ENCODE data around the gene LMOD2.
A peak's percentile ranks its signal among the peaks of the same experiment; 100 is the strongest.
"Not testable (repeated sequence)": the region's sequence is repeated elsewhere in the genome, so short reads cannot be mapped to it uniquely, and the experiment has no call there.

The LMOD2 gene
- total RNA-seq = 0 to 0.88 (median 0) reads per million in 17 experiments

- no peak for DNase-seq
These were observed at the start of gene LMOD2 for GRCh38 chr7:123655614-123656013. Gene LMOD2 (plus strand): TSS chr7:123655866. CDS start chr7:123655964, 98 bp downstream.

DNA sequence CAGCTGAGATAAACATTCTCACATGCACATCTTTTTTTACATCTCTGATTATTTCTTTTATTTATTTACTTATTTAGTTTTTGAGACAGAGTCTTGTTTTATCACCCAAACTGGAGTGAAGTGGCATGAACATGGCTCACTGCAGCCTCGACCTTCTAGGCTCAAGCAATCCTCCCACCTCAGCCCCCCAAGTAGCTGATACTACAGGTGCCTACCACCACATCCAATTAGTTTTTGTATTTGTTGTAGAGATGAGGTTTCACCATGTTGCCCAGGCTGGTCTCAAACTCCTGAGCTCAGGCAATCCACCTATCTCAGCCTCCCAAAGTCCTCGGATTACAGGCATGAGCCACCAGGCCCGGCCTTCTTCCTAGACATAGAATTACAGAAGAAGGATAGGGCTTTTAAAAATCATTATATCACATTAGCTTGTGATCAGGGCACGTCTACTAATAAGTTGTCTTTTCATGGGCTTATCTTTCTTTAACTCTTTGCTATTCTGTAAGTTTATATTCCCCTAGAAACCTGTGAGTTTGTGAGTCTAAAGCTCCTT is 48.2 kb upstream of the LMOD2 start:
- DNase-seq = no peak

DNA sequence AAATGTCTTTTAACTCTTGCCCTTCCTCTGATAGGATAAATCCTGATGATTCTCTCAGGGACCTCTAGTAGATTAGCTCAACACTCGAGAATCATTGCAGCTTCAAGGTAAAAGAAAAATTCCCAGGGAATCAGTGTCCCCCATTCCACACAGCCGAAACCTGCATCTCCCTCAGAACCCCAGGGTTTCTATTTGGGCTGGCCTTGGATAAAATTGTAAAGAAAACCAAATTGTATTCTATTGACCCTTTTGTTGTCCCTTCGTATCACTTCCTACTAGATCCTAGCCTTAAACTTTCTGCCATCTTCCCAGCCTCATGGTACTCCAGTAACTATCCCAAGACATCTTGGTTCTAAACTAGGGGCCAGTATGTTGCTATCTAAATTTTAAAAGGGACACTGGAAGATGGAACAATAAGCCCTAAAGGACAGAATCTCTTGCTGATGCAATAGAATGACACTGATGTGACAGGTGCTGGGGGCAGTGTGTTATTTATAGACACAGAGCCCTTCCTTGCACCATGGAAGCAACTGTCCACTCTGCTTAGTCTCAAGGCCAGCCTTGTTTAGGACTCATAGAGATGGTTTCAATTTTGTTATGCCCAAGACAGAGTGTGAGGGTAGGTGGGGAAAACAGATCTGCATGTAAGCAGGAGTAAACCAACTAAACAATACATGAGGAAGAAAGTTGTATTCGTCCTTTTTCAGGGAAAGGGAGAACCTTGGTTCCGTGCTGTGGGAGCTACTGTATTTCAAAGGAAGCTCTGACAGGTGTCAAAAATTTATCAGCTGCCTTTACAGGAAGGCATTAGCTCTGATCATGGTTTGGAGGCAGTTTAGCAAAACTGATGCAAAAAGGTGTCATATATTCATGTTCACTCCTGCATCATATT is 46.4 kb upstream of the LMOD2 start:
- DNase-seq = no peak

- DNase-seq = no peak
These were observed 45.8 kb upstream of the LMOD2 start for GRCh38 chr7:123609883-123610239.

DNA sequence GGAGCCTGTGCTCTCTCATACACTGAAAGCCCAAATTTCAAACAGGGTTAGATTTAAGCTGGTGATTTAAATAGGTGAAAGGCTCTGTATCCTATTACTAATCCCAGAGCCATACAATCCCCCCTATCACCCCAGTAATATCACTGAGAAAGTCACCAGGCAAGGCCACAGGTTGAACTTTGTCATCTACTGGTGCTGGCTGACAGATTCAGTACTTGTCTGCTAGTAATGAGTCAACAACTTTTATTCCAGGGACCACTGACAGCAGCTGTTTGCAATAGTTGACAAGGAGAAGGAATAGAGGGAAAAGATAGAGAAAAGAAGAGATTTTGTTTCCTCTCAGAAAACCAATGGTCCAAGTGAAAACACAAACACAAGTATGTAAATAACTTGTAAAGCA is 43.6 kb upstream of the LMOD2 start:
- no peak for DNase-seq

GRCh38 chr7:123615344-123615743 is 40.3 kb upstream of the LMOD2 start:
- DNase-seq = no peak

DNA sequence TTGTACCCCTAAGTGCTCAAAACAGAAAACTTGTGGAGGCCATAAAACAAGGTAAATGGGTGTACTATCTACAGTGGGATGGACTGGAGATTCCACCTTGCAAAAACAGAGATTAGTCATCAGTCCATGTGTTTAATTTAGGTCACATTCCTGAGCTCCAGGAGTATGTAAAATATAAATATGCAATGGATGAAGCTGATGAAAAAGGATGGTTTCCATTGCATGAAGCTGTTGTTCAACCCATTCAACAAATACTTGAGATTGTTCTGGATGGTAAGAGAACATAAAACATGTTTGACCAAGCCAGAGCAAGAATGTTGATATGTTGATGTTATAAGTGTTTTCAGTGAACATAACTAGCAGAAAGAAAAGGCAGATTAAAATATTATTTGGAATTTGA is 39.4 kb upstream of the LMOD2 start:
- no peak for DNase-seq

DNA sequence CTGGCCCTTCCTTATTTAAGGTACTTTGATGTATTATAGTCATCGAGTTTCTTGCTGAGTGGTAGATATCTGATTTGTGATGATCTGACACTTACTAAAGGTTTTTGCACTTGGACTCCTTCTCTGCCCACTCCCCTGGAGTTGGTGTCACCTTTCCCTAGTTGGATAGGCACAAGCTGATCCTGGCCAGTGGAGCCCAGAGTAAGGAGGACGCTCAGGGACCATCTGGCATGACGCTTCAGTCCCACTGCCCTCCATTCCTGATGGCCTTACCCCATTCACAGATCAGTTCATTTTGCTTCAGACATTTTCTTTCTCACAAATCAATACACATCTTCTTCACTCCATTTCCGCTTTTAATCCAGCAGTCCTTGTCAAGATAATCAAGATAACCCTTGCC is 34.0 kb upstream of the LMOD2 start:
- no peak for DNase-seq

DNA sequence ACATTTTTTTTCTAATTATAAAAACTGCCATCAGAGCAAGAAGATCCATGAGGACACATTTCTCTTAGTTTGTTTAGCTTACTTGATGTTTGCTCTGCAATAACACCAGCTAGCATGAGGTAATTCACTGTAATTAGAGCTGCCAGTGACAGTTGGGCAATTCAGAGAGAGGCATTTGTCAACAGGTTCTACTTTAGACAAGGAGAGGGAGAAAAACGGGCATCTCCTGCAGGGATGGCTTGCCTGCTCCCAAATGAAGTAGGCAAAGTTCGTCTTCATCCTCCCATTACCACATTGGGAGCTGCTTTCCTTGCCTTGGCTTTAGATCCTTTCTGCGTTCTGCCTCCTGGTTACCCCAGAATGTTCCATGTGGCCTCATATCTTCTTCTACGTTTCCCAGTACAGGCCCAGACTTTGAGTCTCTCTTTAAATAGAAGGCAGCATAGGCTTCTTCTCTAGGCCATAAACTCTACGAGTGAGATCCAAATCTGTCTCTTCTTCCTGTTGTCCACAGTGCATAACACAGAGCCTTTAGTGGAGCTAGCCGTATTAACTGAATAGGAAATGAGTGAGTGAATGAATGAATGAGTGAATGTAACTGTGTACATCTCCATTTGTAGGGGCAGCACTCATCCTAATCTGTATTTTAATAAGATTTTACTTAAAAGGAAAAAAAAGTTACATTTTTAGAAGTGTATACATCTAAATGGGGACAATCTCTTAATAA is 32.8 kb upstream of the LMOD2 start:
- no peak for DNase-seq

DNA sequence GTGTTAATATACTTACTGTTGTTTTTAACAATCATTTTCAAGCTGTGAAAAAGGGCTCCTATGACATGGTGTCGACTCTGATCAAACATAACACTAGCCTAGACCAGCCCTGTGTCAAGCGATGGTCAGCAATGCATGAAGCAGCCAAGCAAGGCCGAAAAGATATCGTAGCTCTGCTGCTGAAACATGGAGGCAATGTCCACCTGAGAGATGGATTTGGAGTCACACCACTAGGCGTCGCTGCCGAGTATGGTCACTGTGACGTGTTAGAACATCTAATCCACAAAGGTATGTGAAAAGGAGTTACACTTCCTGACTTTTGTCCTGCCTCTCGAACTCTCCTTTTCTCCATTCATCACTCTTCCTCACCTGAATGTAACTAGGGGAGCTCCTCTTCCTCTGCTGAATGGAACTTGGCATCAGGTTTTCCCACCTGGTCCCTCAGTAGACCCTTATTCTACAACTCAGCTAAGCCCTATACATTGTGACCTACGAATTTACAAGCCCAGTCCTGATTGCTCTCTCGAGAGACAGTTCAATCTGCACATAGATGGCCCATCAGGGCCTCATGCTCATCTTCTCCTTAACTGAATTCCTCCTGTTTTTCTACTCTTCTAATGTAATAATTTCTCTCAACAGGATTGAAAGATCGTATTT is 31.0 kb upstream of the LMOD2 start:
- DNase-seq = peak; percentile 50 to 71 (median 61)

DNA sequence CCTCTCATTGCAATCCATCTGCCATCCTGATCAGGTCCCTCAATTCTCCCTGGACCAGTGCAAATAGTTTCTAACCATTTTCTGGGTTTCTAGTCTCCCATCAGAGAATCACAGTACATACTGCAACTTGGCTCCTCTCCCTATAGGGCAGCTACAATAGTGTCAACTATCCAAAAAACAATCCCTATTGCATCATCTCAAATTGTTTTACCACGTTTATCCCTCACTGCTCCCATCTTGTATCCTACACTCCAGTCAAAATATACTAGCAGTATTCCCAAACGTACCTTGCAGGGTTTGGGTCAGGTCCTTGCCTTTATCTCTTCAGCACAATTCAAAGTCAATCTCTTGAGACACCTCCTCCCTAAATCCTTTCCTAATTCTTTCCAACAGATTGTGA is 30.4 kb upstream of the LMOD2 start:
- DNase-seq = no peak

GRCh38 chr7:123627851-123628250 is 27.8 kb upstream of the LMOD2 start:
- no peak for DNase-seq

- no peak for DNase-seq
These were observed 26.8 kb upstream of the LMOD2 start for GRCh38 chr7:123628829-123629228.

- no peak for DNase-seq
These were observed 26.4 kb upstream of the LMOD2 start for GRCh38 chr7:123629281-123629680.

GRCh38 chr7:123632808-123633207 is 22.9 kb upstream of the LMOD2 start:
- DNase-seq = no peak

GRCh38 chr7:123633553-123633952 is 22.1 kb upstream of the LMOD2 start:
- DNase-seq = no peak

DNA sequence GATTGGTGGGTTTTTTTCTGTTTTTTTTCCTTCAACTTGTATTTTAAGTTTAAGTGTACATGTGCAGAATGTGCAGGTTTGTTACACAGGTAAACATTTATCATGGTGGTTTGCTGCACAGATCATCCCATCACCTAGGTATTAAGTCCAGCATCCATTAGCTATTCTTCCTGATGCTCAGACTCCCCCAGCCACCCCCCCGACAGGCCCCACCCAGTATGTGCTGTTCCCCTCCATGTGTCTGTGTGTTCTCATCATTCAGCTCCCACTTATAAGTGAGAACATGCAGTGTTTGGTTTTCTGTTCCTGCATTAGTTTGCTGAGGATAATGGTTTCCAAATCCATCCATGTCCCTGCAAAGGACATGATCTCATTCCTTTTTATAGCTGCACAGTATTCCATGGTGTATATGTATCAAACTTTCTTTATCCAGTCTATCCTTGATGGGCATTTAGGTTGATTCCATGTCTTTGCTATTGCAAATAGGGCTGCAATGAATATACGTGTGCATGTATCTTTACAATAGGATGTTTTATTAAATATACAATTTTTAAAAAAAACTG is 21.6 kb upstream of the LMOD2 start:
- DNase-seq = not testable (repeated sequence)

- DNase-seq = peak in 2 of 4 experiments; percentile 16 to 25
These were observed 19.9 kb upstream of the LMOD2 start for GRCh38 chr7:123635551-123636359.

DNA sequence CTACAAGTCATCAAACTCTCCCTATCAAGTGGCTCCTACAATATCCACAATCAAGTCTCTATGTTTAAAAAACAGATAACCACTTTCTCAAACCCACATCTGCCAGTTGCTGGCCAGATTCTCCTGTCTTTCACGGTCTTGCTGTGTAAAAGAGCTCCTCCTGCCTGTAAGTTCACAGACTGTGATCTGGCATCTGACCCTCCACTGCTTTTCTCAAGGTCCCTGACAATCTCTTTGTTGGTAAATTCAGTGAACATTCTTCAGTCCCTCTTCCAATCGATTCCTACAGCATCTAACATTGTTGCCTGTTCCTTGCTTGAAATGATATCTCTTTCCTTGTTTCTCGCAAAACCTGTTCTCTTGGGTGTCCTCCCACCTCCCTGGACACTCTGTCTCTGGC is 18.5 kb upstream of the LMOD2 start:
- DNase-seq = no peak

DNA sequence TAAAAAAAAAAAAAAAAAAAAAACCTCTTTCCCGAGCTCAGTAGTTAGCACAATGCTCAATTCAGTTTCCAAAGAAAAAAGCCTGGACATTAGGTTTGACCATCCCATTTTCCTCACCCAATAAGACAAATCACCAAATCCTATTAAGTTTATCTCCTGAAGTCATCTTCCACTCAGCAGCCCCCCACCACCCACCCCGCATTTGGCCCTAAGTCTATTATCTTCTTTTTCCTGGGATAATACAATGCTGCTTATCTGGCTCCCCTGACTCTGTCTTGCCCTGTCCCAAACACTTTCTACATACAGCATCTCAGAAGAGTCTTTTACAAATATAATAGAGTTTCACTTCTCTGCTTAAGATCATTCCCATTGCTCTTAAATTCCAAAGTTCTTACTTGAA is 17.8 kb upstream of the LMOD2 start:
- DNase-seq = no peak

DNA sequence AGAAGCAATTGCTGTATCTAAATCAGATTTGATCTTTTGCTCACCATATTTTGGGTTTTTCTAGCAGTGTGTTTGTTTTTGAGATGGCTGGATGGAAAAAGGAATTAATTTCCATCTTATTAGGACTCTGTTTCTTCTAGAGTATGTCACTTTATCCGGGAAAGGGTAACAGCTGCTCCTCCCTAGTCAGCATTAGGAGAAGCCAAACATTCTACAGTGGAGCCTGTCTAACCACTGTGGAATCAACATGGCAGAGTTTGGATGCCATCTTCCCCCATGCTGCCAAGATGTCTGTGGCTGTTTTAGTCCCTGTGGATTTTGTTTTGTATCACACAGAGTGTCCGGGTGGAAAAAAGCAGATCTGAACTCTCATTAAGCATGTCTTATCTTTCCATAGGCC is 16.0 kb upstream of the LMOD2 start:
- no peak for DNase-seq

GRCh38 chr7:123640583-123640982 is 15.1 kb upstream of the LMOD2 start:
- no peak for DNase-seq

All from suppressor macrophage (primary cell).